Glomerular endothelial cell (primary cell): ENCODE results near the gene DTL. TPM values are rescaled to one million over a fixed set of nuclear protein-coding genes. Genes with fewer than 3 reads are reported as not detected.

ENCODE experiments used
- DNase-seq: peaks from one replicate; pipeline ENCODE4 v3.0.0-alpha.2; 2011; ENCODE audit warnings: low read depth, low spot score; ENCODE audit errors: extremely low read depth
- total RNA-seq: library from RNA; depleted of rRNA; stranded (reverse); fragments of >200 nt; gene quantifications from 2 replicates; pipeline ENCODE4 v1.2.3, GENCODE V29; 2015

The DTL gene
- total RNA-seq, 1 donor from 2014 or later: 8.0 TPM

DNA sequence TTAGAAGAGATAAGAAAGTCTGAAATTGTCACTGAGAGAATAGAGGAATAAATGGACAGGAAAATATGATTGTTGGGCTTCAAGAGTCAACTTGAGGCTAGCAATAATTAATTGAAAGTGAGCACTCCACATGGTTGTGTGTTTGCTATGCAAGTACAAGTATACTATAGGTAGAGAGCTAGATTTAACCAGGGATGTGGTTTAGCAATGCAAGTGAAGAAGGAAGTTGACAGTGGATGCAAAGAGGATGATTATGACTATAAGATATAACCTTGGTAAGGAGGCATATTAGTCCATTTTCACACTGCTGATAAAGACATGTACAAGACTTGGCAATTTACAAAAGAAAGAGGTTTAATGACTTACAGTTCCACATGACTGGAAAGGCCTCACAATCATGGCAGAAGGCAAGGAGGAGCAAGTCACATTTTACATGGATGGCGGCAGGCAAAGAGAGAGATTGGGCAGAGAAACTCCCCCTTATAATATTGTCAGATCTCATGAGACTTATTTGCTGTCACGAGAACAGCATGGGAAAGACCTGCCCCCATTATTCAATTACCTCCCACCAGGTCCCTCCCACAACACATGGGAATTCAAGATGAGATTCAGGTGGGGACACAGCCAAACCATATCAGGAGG, 47.3 kb downstream of the DTL start:
- no peak for DNase-seq

DNA sequence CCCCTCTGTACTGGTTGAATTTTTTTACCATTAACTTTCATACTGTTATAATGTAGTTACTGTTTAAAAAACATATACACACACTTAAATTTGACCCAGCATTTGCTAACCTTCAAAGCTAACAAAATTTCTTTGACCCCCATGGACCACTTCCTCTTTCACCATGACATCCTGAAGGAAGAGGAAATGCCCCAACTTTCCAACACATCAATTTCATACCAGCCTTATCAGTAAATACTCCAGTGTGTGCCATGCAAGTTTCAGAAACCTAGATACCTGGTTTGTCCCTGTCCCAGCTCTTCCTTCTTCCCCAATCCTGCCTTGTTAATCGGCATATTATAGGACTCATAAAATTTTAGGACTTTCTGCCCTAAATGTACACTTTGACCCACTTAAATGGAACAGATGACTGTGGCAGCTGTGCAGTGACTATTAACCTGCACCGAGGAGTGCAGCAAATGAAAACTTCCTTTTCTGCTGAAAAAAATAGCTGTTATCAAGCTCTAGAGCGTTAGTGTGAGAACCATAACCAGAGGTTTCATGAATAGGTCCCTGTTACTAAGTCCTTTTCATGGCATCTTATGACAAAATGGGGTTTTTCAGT, 54.1 kb downstream of the DTL start:
- no peak for DNase-seq

DNA sequence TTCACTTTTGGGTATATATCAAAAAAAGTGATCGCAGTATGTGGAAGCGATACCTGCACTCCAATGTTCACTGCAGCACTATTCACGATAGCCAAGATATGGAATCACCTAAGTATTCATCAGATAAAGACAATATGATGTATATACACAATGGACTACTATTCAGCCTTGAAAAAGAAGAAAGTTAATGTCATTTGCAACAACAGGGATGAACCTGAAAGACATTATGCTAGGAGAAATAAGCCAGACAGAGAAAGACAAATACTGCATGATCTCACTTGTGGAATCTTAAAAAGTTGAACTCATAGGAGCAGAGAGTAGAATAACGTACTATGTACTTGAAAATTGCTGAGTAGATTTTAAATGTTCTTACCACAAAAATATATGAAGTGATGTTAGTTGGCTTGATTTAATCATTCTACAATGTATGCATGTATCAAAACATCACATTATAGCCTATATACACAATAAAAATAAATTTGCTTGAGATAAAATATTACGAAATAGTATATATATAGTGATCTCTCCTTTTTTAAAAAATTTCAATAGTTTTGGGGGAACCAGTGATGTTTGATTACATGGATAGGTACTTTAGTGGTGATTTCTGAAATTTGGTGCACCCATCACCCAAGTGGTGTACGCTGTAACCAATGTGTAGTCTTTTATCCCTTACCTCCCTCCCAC, 56.0 kb downstream of the DTL start:
- no peak for DNase-seq

DNA sequence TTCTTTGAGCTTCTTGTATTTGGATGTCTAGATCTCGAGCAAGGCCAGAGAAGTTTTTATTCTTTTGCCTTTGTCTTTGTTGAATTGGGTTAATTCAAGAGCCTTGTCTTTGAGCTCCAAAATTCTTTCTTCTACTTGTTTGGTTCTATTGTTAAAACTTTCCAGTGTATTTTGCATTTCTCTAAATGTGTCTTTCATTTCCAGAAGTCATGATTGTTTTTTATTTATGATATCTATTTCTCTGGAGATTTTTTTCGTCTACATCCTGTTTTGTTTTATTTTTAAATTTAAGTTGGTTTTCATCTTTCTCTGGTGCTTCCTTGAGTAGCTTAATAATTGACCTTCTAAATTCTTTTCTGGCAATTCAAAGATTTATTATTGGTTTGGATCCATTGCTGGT, 61.8 kb downstream of the DTL start:
- no peak for DNase-seq

DNA sequence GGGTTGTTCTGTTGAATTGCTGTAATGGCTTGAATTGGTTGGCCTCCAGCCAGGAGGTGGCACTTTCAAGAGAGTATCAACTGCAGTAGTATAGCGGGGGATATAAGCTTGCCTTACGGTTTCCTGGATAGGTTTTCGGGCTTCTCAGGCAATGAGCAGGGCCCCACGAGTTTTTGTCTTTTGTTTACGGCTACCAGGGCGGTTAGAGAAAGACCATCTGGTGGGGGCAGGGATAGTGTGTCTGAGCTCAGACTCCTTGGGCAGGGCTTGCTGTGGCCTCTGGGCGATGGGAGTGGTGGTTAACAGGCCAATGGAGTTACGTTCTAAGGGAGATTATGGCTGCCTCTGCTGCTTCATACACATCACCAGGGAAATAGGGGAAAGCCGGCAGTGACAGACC, 62.8 kb downstream of the DTL start:
- DNase-seq: no peak

DNA sequence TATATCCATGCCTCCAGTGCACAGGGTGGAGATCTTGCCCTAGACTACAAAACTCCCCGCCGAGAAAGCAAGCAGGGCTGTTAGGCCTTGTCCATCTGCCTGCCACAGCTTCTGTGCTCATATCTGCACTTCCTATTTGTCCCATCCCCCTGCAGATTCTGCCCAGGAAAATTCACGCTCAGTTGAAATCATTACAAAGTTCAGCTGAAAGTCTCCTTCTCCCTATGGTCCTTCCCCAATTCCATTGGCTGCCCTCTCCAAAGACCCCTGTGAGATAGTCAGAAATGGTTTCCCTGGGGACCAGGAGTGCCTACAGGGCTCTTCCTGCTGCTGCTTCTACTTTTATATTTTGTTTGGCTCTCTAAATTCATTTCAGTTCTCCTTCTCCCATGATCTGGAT, 63.2 kb downstream of the DTL start:
- DNase-seq: no peak

DNA sequence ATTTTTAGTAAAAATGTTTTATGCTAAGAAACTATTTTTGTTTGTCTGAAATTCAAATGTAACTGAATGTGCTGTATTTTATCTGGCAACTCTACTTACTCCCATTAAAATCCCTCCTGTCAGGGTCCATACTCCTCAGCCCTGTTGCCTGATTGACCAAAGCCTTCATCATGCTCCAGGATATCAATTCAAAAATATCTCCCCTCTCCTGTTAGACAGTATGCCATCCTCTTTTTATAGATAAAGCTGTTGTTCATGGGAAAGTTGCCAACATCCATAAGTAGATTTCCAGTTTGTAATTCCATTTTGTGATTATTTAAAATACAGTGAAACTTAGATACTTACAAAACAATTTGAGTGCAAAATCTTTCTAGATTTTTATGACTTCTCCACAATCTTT, 65.7 kb downstream of the DTL start:
- DNase-seq: no peak

DNA sequence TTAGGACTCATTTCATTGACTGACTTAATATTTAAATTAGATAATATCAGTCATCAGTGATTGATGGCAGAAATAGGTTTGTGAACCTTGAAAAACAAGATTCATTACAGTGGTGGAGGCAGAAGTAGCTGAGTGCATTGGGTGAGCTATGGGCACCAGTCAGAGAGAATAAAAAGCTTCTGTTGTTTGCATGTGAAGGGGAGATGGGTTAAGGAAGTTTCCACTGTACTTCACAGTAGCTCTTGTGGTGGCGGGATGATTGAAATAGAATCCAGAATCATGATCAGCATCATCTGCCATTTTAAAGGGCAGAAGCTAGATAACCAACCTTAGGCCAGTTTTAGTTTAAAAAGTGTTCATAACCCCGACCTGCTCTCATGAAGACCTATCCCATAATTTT, 66.2 kb downstream of the DTL start:
- DNase-seq: no peak

DNA sequence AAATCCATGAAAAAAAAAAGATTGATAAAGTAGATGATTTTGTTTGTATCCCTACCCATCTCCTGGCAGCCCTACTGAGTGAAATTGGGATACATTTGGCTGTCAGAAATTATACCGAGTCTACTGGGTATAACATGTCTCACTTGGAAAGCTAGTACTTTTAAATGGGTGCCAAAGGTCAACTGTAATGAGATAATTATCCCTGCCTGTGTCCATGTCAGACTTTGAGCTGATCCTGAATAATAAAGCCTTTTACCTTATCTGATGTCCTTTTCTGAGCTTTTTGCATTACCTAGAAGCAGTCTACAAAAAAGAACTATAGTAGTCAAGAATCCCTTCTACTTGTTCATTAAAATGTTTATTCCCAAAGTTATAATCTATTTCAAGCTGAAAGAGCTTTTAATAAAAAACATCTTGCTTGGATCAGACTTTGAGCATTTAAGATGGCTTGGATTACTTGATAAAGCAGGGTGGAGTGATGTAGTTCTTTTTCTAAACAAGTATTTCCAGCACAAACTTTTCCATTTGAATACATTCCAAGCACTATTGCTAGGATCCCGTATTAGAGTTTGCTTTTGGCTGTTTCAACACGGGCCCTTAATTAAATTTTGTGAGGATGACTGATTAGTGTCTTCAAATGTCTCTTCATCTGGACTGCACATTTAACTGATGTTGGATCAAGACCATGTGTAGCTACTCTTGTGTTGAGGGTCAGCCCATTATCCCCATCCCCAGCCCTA, 69.2 kb downstream of the DTL start:
- no peak for DNase-seq

DNA sequence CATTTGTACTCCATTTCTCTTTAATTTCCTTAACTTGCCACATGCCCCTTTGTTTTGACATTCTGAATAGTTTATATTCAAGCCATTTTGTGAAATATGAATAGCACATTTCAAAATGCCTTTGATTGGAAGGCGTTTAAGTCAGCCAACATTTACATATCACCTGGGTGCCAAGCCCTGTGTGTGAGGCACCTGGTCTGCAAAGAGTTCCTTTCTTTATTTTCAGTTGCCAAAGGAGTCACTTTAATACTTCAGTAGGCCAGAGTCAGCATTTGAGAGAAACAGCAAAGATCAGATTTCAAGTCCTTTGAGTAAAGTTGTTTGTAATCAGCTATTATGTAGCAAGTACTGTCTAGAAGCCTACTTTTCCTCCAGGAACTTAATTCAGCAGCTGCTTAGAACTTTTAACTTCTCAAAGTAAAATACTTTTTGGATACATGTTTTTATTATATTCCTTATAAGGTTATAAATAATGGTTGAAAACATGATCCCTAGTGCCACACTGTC, 70.8 kb downstream of the DTL start:
- DNase-seq: no peak

DNA sequence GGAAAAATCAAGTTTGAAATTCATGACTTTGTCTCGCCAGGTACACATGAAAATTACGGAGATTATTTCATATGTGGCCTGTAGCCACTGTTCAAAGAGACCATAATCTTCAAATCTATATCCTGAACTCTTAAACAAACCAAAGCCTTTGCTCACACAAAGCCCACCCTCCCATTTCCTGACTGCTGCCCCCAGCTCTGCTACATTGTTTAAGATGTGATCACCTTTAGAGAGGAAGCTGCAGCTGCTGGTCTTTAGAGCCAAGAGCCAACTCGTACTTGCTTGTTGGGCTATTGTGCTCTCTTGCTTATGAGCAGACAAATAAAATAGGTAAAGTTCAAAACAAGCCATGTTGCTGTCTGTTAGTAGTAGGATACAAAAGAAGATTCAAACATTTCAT, 71.9 kb downstream of the DTL start:
- DNase-seq: no peak

DNA sequence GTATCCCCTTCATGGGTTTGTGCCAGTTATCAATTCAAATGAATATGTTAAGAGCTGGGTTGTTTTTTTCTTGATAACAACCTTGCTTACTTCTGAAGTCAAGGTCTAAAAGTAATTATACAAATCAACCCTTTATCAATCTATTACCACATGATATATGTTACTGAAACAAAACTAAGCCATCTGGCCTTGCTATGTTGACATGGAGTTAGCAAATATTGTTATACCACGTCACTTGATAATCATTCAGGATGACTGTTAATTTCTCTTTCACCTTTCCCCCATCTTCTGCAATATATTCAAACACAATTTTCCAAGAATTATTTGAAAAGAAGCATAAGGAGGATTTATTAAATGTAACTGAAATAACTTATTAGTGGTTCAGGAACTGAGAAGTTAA, 72.6 kb downstream of the DTL start:
- DNase-seq: no peak

DNA sequence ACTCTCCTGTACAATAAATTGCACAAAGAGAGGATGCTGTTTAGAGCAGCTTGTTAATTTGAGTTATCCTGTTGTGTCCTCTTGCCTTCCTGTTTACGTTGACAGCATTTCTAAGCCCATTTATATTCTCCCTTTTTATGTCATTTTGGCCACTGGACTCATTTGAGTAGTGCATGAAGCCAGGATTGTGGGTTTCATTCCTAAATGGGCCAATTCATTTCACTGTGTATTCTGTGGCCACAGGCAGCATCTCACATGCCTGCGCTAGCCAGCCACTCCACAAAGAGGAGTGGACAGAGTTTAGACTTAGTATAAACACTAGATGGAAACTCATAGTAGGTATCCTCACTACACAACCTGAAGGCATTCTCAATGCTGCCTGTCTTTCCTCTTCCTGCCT, 73.4 kb downstream of the DTL start:
- no peak for DNase-seq

DNA sequence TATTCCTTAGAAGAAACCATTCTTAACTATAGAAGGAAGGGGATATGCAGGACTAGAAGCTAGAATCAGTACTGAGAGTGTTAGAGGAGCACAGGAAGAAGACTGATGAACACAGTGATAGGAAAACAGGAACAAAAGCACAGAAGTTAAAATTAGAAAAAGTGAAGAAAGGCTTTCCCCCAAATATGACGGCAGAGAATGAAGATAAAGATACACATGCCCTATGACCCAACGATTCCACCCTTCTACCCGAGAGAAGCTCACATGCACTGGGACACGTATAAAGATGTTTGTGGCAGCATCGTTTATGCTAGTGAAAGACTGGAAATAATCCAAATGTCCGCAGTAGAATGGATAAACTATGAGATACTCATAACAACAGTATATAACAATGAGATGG, 74.2 kb downstream of the DTL start:
- DNase-seq: no peak

DNA sequence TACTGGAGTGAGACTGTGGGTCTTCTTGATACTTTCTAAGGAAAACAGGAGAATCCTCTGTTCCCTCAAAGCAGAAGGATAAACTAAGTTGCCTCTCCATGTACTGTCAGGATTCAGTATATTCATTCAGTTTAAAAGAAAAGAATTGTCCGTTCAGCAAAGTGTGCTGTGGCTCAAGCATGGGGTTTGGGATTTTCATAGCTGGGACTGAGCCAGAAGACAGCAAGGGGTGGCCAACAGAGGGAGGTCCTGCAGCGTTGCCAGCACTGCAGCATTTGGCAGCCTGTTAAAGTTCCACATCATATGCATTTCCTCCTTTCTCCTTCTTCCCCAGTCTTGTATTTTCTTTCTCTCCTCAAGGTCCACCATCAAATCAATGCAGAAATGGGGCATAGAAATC, 75.1 kb downstream of the DTL start:
- no peak for DNase-seq

DNA sequence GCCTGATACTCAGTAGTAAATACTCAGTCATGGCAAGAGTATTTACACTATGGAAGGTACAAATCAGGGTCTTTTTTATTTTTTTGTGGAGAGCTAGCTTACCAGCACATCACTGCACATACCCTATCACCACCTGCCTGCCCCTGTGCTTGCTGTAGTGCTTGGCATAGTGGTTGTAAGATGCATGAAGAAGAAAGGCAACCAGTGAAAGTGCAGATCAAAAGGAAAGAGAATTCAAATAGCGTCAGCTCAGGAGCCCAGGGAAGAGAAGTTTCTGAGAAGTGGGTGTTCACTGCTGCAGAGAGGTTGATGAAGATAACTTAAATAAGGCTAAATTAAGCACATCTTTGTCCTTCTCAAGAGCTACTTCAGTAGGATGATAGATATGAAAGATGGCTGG, 76.0 kb downstream of the DTL start:
- DNase-seq: no peak

DNA sequence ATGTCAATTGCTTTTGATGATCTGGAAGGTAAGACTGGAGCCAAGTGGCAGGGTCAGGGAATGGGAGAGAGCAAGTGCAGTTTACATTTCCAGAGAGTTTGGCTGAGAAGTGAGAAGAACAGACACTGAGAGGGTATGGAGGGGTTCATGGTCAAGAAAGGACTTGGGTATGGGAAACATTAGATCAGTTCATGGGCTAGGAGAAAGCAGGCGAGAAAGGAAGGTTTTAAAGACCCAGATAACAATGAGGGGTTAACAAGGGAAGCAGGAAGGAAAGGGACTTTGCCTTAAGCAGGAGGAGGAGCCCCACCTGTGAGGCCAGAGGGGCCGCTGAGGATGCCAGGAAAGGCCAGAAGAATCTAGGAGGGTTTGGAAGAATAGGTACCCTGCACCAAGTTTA, 78.2 kb downstream of the DTL start:
- no peak for DNase-seq

DNA sequence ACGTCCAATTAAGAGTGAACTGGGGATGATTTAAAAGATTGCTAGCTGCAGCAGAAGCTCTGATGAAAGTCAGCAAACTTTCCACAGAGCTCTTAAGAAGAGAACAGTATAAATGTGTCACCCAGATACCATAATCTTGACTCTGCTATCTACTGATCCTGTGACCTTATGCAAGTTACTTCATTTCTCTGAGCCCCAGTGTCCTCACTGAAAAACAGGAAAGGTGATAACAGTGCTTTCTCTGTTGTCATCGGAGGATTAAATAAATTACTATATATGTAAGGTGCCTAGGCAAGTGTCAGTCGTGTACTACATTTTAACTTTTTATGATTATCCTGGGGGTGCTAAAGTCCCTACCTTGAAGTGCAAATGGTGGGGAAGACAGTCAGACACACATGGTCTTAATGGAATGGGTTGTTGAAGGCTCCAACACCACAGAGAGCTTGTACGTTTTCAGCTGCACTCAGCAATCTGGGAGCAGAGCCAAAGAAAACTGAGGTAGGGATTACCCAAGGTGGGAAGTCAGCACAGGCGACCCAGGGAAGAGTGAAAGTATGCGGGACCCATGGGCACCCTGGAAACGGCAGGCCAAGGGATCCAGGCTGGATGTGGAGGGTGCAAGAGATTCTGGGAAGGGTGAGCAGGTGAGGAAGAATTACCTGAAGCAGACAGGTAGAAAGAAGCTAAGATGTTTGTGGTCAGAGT, 82.8 kb downstream of the DTL start:
- no peak for DNase-seq

DNA sequence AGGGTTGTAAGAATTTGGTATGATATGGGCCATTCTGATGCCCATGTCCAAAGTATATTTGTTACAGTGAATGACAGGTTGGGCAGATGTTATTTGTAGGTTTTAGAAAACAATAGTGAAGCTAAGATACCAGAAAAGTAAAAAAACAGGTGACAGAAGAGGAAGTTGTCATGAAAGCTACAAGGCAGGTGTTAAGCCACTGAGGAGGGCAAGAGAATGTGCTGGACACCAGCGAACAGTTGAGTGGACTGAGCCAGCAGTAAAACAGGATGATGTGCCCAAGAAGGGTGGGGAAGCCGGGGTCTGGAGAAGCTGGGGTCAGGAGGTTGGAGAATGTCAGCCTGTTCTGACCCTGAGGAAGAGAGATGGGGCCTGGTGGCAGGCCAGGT, 83.3 kb downstream of the DTL start:
- DNase-seq: no peak

DNA sequence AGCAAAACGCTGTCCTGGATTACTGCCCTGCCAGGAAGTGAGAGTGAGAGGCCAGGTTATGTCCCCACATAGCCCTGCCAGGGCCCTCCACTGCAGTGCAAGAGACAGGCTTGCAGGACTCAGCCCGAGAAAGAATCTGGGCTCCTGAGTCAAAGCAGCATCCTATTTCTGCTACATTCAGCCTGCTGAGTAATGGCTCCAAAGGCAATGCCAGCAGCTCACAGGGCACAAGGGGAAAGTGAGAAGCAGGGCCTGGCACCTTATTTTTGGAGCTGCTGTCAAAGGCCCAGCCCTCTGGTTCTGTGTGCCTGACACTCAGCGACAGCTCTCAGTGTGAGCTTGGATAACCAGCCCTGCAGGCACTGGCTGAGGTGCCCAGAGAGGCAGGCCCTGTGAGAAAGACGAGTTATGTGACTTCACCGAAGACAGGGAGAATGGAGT, 83.9 kb downstream of the DTL start:
- no peak for DNase-seq

DNA sequence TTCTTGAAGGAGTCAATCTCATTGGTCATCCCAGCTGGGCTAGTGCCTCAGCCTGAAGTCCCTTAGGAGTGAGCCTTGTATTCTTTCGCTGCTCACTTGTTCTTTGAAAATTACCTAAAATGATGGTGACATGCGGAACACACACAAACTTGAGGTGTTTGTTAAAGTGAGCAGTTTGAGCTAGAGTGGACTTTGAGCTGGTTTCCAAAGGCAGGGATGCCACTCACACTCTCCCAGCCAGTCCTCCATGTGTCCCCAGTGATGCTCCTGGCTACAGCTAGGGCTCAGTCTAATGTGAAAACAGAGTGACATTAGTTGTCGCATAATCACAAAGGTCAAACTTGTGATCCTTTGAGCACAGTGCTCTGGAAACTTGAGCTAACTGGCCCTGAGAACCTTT, 84.3 kb downstream of the DTL start:
- no peak for DNase-seq
